SK-N-SH (cell line): Measurements from ENCODE around the gene CDH22.

Experiments used
- CTCF ChIP-seq: fragments of 200-600 bp; sonication (generic); IDR thresholded peaks from 2 replicates; pipeline ENCODE4 v1.6.1; 2017; ENCODE audit warnings: antibody characterized with exemption, mild to moderate bottlenecking, moderate library complexity
- FOXM1 ChIP-seq: IDR thresholded peaks from 2 replicates; pipeline ENCODE4 v1.4.0; 2012; ENCODE audit warnings: low read depth, mild to moderate bottlenecking
- MAX ChIP-seq: IDR thresholded peaks from 2 replicates; pipeline ENCODE4 v1.4.0; 2012; ENCODE audit warnings: low read depth
- NFIC ChIP-seq: IDR thresholded peaks from 2 replicates; pipeline ENCODE4 v1.4.0; 2012; ENCODE audit warnings: borderline replicate concordance
- NRF1 ChIP-seq: IDR thresholded peaks from 2 replicates; pipeline ENCODE4 v1.6.1; 2012; ENCODE audit warnings: low read depth, mild to moderate bottlenecking, low read length
- PBX3 ChIP-seq: IDR thresholded peaks from 2 replicates; pipeline ENCODE4; 2012
- POLR2AphosphoS5 ChIP-seq: IDR thresholded peaks from 2 replicates; pipeline ENCODE4 v1.6.1; 2012; ENCODE audit warnings: low read depth, low read length
- SMC3 ChIP-seq: IDR thresholded peaks from 2 replicates; pipeline ENCODE4 v1.6.1; 2012; ENCODE audit warnings: low read depth, low read length, improper control_type of control experiment
- USF2 ChIP-seq: fragments of 150-350 bp; IDR thresholded peaks from 2 replicates; pipeline ENCODE4 v1.6.1; 2017; ENCODE audit warnings: antibody characterized with exemption, low read length, low read depth, borderline replicate concordance
- ZBTB33 ChIP-seq: IDR thresholded peaks from 2 replicates; pipeline ENCODE4 v1.4.0; 2012; ENCODE audit warnings: low read depth, borderline replicate concordance

GRCh38 chr20:46192376-46192944 is 115.8 kb downstream of the CDH22 start:
- TF ChIP-seq SMC3 (no peak), NFIC (no peak), FOXM1 (no peak), CTCF (no peak), USF2 (no peak), POLR2AphosphoS5 (no peak), PBX3 (no peak), ZBTB33 (no peak), MAX (no peak), NRF1 (no peak)
